Body of pancreas (tissue), 4 donors: ENCODE measurements around the gene SUPT4H1. TPM values are rescaled to one million over a fixed set of nuclear protein-coding genes. Genes with fewer than 3 reads are reported as not detected.

Source experiments
- ATAC-seq: fragments of 150-250 bp; one replicate; pipeline ENCODE4 v1.9.1; 2016
- DNase-seq, 4 donors: peaks; one replicate each; pipeline ENCODE4 v3.0.0-alpha.2; 2019
- H3K27ac ChIP-seq, 4 donors: fragments of 200-600 bp; sonication (generic); 1 replicate in 3 of 4; 2 replicates in 1 of 4; pipeline versions ENCODE4 v1.5.1 to v1.6.1; 2016 to 2019; ENCODE audit warnings: mild to moderate bottlenecking in 1 of 4, mixed read lengths in 1 of 4, moderate library complexity in 1 of 4
- H3K27me3 ChIP-seq, 2 donors: fragments of 200-600 bp; sonication (generic); one replicate each; pipeline ENCODE4 v1.6.0; 2016; ENCODE audit warnings: mild to moderate bottlenecking in 1 of 2
- H3K36me3 ChIP-seq, 2 donors: fragments of 200-600 bp; sonication (generic); replicated peaks in 1 of 2; 2 replicates each; pipeline ENCODE4 v1.5.1; 2016; ENCODE audit warnings: low read depth in 2 of 2; ENCODE audit not compliant: insufficient read depth in 1 of 2
- H3K4me1 ChIP-seq: fragments of 200-600 bp; sonication (generic); one replicate; pipeline ENCODE4 v1.6.0; 2016
- H3K4me3 ChIP-seq, 2 donors: fragments of 200-600 bp; sonication (generic); 1 replicate in 1 of 2; 2 replicates in 1 of 2; pipeline ENCODE4 v1.5.1; 2016 to 2019
- H3K9me3 ChIP-seq, 3 donors: fragments of 200-600 bp; sonication (generic); 1 replicate in 2 of 3; 2 replicates in 1 of 3; pipeline ENCODE4 v1.5.1; 2016
- CTCF ChIP-seq, 7 experiments: fragments of 450-650 bp in 4 of 7; fragments of 200-600 bp in 3 of 7; sonication (generic) in 3 of 7; IDR thresholded peaks; one replicate each; pipeline ENCODE4 v1.5.1; 2016 to 2019; ENCODE audit warnings: antibody characterized with exemption in 7 of 7
- POLR2A ChIP-seq, 3 donors: fragments of 450-650 bp; IDR thresholded peaks; one replicate each; pipeline ENCODE4 v1.6.1; 2016; ENCODE audit warnings: antibody characterized with exemption in 3 of 3, mild to moderate bottlenecking in 2 of 3
- WGBS, 2 donors: methylation state at CpG; one replicate each; pipeline ENCODE4 v1.1.5; 2017; 5-methylcytosine and 5-hydroxymethylcytosine counted together
- intact Hi-C: fragments of 100-400 bp; cut with DNase I; formaldehyde crosslinking; loops from one replicate; pipeline ENCODE4 v1.15.1; 2023
- total RNA-seq, 2 donors: library from RNA; depleted of rRNA; stranded (reverse); fragments of >200 nt; gene quantifications; one replicate each; pipeline ENCODE4 v1.1.0, GENCODE V29; 2016

SUPT4H1 gene
- total RNA-seq, 2 donors from 2014 or later = 10.2 to 24.4 TPM

GRCh38 chr17:58375811-58376210 lies 23.8 kb upstream of the SUPT4H1 start:
- DNase-seq (no peak), ATAC-seq (no peak)
- Histone ChIP-seq H3K27me3 (no peaks in the 10 kb centered on the region), H3K27ac (no peak overlapping the region), H3K4me1 (peaks cover 29% of the 10 kb centered on the region), H3K4me3 (no peak overlapping the region), H3K36me3 (no peaks in the 10 kb centered on the region), H3K9me3 (no peaks in the 10 kb centered on the region)
- intact Hi-C loops = no loop called here
- no peak for TF ChIP-seq POLR2A (IDR thresholded peaks at IDR 0.05)
- TF ChIP-seq CTCF (IDR thresholded peaks at IDR 0.05) = no peak
- 82 to 84% methylated on average over 2 of the region's 2 CpGs for WGBS, 2 donors

DNA sequence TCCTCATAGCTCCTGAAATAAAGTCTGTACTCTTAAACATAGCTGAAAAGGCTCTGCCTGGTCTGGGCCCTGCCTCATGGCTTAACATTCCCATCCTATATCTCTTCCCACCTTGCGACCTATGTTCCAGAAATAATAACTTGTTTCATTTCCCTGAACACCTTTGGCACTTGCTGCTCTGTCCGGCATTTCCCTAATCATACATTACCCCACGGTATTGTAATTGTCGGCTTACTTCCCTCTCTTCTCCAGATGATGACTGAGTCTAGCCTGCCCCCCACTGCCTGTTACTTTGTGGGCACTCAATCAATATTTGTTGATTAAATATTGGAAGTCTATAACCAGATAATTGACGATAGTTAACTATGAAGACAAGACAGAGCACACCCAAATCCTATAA lies 23.3 kb upstream of the SUPT4H1 start:
- WGBS, 2 donors = 55 to 65% methylated on average over 5 of the region's 5 CpGs
- DNase-seq (no peak), ATAC-seq (no peak)
- H3K27me3 ChIP-seq = no peaks in the 10 kb centered on the region
- no peaks in the 10 kb centered on the region for H3K36me3 ChIP-seq
- H3K9me3 ChIP-seq = no peaks in the 10 kb centered on the region
- intact Hi-C loops = no loop called here
- no peak overlapping the region for H3K27ac ChIP-seq
- peaks cover 24% of the 10 kb centered on the region for H3K4me1 ChIP-seq
- H3K4me3 ChIP-seq = no peak overlapping the region
- TF ChIP-seq POLR2A (IDR thresholded peaks at IDR 0.05) (no peak), CTCF (IDR thresholded peaks at IDR 0.05) (no peak)

DNA sequence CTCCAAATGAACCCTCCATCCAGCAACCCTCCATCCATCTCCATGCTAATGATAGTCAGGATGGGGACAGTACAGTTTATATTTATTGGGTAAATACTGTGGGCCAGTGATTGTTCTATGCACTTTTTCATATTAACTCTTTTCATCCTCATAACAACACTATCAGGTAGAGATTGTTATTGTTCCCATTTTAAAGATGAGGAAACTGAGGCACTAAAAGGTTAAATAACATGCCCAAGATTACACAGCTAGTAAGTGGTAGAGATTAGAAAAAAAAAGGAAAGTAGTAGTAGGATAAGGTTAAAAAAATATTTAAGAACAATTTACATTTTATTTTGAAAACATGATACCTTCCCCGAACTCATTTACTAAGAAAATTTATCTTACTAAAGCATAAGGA lies 21.9 kb upstream of the SUPT4H1 start:
- 93 to 100% methylated on average over 1 of the region's 1 CpG for whole genome bisulfite sequencing, 2 donors
- no peak for TF ChIP-seq CTCF (IDR thresholded peaks at IDR 0.05)
- TF ChIP-seq POLR2A (IDR thresholded peaks at IDR 0.05) = no peak
- ATAC-seq = no peak
- no peaks in the 10 kb centered on the region for H3K27me3 ChIP-seq
- DNase-seq = no peak
- H3K36me3 ChIP-seq = no peaks in the 10 kb centered on the region
- H3K4me3 ChIP-seq = no peak overlapping the region
- no peaks in the 10 kb centered on the region for H3K9me3 ChIP-seq
- intact Hi-C loops = no loop called here
- H3K27ac ChIP-seq = no peak overlapping the region
- H3K4me1 ChIP-seq = peaks cover 15% of the 10 kb centered on the region

- Histone ChIP-seq H3K4me1 (peaks cover 15% of the 10 kb centered on the region), H3K36me3 (no peaks in the 10 kb centered on the region), H3K27me3 (no peaks in the 10 kb centered on the region), H3K9me3 (no peaks in the 10 kb centered on the region), H3K27ac (no peak overlapping the region), H3K4me3 (no peak overlapping the region)
- DNase-seq = no peak
- 94 to 95% methylated on average over 2 to 5 of the region's 5 CpGs for WGBS, 2 donors
- intact Hi-C loops = no loop called here
- ATAC-seq = no peak
- TF ChIP-seq POLR2A (IDR thresholded peaks at IDR 0.05) = no peak
- TF ChIP-seq CTCF (IDR thresholded peaks at IDR 0.05) = no peak
Observed at GRCh38 chr17:58373003-58373402, 21.0 kb upstream of the SUPT4H1 start.

DNA sequence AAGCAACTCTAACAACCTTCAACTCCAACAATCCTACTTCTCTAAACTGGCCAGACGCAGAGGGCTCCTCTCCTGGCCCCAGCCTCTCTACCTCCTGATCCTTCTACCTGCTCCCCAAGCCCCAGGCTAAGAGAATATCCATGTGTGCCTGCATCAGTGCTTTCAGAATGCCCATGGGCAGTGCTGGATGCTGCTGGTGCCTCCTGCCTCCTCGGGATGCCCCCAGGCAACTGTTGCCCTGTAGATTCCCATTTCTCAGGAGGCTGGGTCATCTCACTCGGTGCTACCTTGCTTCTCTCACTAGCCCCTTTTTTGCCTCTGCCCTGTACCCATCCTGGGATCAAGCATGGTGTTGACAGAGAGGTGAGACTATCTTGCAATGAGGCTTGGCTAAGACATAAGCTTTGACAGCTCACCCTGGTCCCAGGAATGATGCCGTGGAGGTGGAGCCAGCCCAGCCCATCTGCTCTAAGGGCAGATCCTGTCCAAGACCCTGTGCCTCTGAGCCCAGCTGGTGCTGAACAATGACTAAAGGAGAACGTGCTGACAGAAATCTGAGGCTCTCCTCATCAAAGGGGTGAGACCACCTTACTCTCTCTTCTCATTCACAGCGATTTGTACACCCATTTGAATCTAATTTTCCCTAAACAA lies 19.4 kb upstream of the SUPT4H1 start:
- ATAC-seq = no peak
- Histone ChIP-seq H3K36me3 (no peaks in the 10 kb centered on the region), H3K9me3 (no peaks in the 10 kb centered on the region), H3K27ac (no peak overlapping the region), H3K4me3 (no peak overlapping the region), H3K27me3 (no peaks in the 10 kb centered on the region), H3K4me1 (peaks cover 2% of the 10 kb centered on the region)
- intact Hi-C loops = no loop called here
- WGBS, 2 donors = 82 to 91% methylated on average over 6 of the region's 6 CpGs
- DNase-seq = no peak
- TF ChIP-seq CTCF (IDR thresholded peaks at IDR 0.05) (no peak), POLR2A (IDR thresholded peaks at IDR 0.05) (no peak)
